SK-N-SH treated with all-trans-retinoic acid at 6 μM for 48 hours (cell line): ENCODE data around the gene ME3.

Experiments used
- ARNTL ChIP-seq: fragments of 450-650 bp; formaldehyde crosslinking; IDR thresholded peaks from 2 replicates; pipeline ENCODE4 v1.5.0; 2020; ENCODE audit warnings: low read depth, mild to moderate bottlenecking, moderate library complexity, borderline replicate concordance
- CREB5 ChIP-seq: fragments of 250-450 bp; sonication (Bioruptor Pico); IDR thresholded peaks from 2 replicates; pipeline ENCODE4 v1.5.1; 2020; ENCODE audit warnings: low read depth, mild to moderate bottlenecking, moderate library complexity
- CSDC2 ChIP-seq: fragments of 250-450 bp; sonication (Bioruptor Pico); IDR thresholded peaks from 2 replicates; pipeline ENCODE4 v1.5.0; 2020; ENCODE audit warnings: mild to moderate bottlenecking, moderate library complexity
- PATZ1 ChIP-seq: fragments of 250-450 bp; sonication (Bioruptor Pico); IDR thresholded peaks from 2 replicates; pipeline ENCODE4 v1.8.0; 2020; ENCODE audit warnings: mild to moderate bottlenecking, moderate library complexity, borderline replicate concordance
- PPARA ChIP-seq: fragments of 250-450 bp; sonication (Bioruptor Pico); IDR thresholded peaks from 2 replicates; pipeline ENCODE4 v1.5.0; 2020; ENCODE audit warnings: mild to moderate bottlenecking, borderline replicate concordance
- RARB ChIP-seq: fragments of 250-450 bp; sonication (Bioruptor Pico); IDR thresholded peaks from 2 replicates; pipeline ENCODE4 v1.8.0; 2021; ENCODE audit warnings: mild to moderate bottlenecking, moderate library complexity
- SNAI2 ChIP-seq: fragments of 250-450 bp; sonication (Bioruptor Pico); IDR thresholded peaks from 2 replicates; pipeline ENCODE4 v1.5.0; 2020; ENCODE audit warnings: mild to moderate bottlenecking, moderate library complexity
- TCF4 ChIP-seq: fragments of 250-450 bp; sonication (Bioruptor Pico); IDR thresholded peaks from 2 replicates; pipeline ENCODE4 v1.8.0; 2021; ENCODE audit warnings: mild to moderate bottlenecking, moderate library complexity, borderline replicate concordance
- TOX ChIP-seq: fragments of 250-450 bp; sonication (Bioruptor Pico); IDR thresholded peaks from 2 replicates; pipeline ENCODE4 v1.8.0; 2021; ENCODE audit warnings: mild to moderate bottlenecking, moderate library complexity, borderline replicate concordance
- TSHZ2 ChIP-seq: fragments of 250-450 bp; sonication (Bioruptor Pico); IDR thresholded peaks from 2 replicates; pipeline ENCODE4 v1.5.0; 2020; ENCODE audit warnings: mild to moderate bottlenecking, moderate library complexity
- ZFP3 ChIP-seq: fragments of 250-450 bp; sonication (Bioruptor Pico); IDR thresholded peaks from 2 replicates; pipeline ENCODE4 v1.5.0; 2020; ENCODE audit warnings: mild to moderate bottlenecking, moderate library complexity
- ZFP30 ChIP-seq: fragments of 450-650 bp; formaldehyde crosslinking; IDR thresholded peaks from 2 replicates; pipeline ENCODE4 v1.5.0; 2022; ENCODE audit warnings: mild to moderate bottlenecking, moderate library complexity
- ZNF70 ChIP-seq: fragments of 450-650 bp; formaldehyde crosslinking; IDR thresholded peaks from 2 replicates; pipeline ENCODE4 v1.5.0; 2020; ENCODE audit warnings: mild to moderate bottlenecking, moderate library complexity

- TF ChIP-seq CSDC2 (CRISPR knock-in tag) = no peak
- 0 out of 2 replicates have a peak, but pooled peaks have one; percentile 39 for TF ChIP-seq CREB5 (CRISPR knock-in tag)
- no peak for TF ChIP-seq RARB (CRISPR knock-in tag)
- no peak for TF ChIP-seq ZFP30 (CRISPR knock-in tag)
- no peak for TF ChIP-seq TSHZ2 (CRISPR knock-in tag)
- TF ChIP-seq PATZ1 (CRISPR knock-in tag) = peak; percentile 37; the same call in 1 of the 2 replicates
- no peak for TF ChIP-seq TCF4 (CRISPR knock-in tag)
- no peak for TF ChIP-seq ARNTL (CRISPR knock-in tag)
- TF ChIP-seq TOX = no peak
- TF ChIP-seq SNAI2 (CRISPR knock-in tag) = no peak
- peak; percentile 14; the same call in 1 of the 2 replicates for TF ChIP-seq ZFP3 (CRISPR knock-in tag)
- no peak for TF ChIP-seq ZNF70 (CRISPR knock-in tag)
- no peak for TF ChIP-seq PPARA (CRISPR knock-in tag)
Measured at GRCh38 chr11:86459682-86460460, 212.5 kb downstream of the ME3 start.
